Erythroblast (primary cell): ENCODE measurements around the gene TNPO2.
A peak's percentile ranks its signal among the peaks of the same experiment; 100 is the strongest.
"Not testable (repeated sequence)": the region's sequence is repeated elsewhere in the genome, so short reads cannot be mapped to it uniquely, and the experiment has no call there.

Experiments
- DNase-seq, 2 experiments: peaks; one replicate each; lab custom pipeline; 2025; lab: John Stamatoyannopoulos, UW
- GATA1 ChIP-seq: IDR thresholded peaks from 2 replicates; pipeline ENCODE4 v1.6.1; 2011; ENCODE audit warnings: low read depth, mild to moderate bottlenecking, control low read depth, low read length, moderate library complexity
- POLR2A ChIP-seq: IDR thresholded peaks from 2 replicates; pipeline ENCODE4 v1.6.1; 2011; ENCODE audit warnings: mild to moderate bottlenecking, low read length

Gene TNPO2

GRCh38 chr19:12689012-12689411 lies 34.7 kb downstream of the TNPO2 start:
- TF ChIP-seq POLR2A = no peak
- TF ChIP-seq GATA1 = no peak
- no peak for DNase-seq

GRCh38 chr19:12687496-12688196 lies 36.1 kb downstream of the TNPO2 start, which contains the start of gene GNG14:
Gene GNG14, plus strand, starts transcription at chr19:12687998. Its CDS starts 51 bp downstream, at chr19:12688049.
- DNase-seq = no peak
- TF ChIP-seq POLR2A (no peak), GATA1 (no peak)

DNA sequence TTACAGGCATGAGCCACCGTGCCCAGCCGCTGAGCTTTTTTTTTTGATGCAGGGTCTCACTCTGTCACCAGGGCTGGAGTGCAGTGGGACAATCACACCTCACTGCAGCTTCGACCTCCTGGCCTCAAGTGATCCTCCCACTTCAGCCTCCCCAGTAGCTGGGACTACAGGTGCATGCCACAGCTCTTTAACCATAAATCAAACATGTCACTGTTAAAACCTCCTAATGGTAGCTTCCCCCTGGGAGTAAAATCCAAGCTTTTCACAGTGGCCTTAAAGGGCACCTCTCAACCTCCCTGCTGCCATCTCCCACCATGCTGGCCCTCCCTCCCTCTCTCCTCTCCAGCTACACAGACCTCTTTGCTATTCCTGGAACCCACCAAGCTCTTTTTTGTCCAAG lies 37.9 kb downstream of the TNPO2 start:
- TF ChIP-seq POLR2A = no peak
- no peak for TF ChIP-seq GATA1

GRCh38 chr19:12681074-12681987 lies 42.4 kb downstream of the TNPO2 start, which contains the start of gene DHPS:
Gene DHPS, minus strand, starts transcription at chr19:12681880. Its CDS starts 114 bp downstream, at chr19:12681766.
- DNase-seq = peak; percentile 97 to 99
- TF ChIP-seq GATA1 = no peak
- peak; percentile 69 for TF ChIP-seq POLR2A

More for the DNA sequence above, 37.9 kb downstream of the TNPO2 start:
- DNase-seq = no peak

GRCh38 chr19:12680034-12680433 lies 43.7 kb downstream of the TNPO2 start:
- TF ChIP-seq POLR2A (no peak), GATA1 (no peak)
- DNase-seq = no peak

- DNase-seq = not testable (repeated sequence)
Observed at GRCh38 chr19:12678039-12678438, 45.7 kb downstream of the TNPO2 start.

GRCh38 chr19:12676928-12677327 lies 46.8 kb downstream of the TNPO2 start:
- DNase-seq = no peak
- TF ChIP-seq POLR2A = no peak
- no peak for TF ChIP-seq GATA1

DNA sequence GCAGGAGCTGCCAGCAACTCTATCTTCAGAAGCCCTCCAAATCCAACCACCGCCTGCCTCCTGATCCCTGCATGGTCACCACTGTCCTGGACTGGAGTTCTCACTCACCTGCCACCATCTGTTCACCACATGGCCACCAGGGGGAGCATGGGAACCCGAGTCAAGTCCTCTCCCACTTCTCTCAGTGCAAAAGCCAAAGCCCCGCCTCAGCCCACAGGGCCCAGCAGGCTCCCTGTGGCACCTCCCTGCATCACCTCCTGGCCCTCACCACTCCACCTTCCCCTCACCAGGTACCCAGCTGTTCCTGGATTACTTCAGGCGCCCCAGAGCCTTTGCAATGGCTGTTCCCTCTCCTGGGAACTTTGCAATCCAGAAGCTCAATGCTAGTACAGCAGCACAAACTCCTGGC lies 47.3 kb downstream of the TNPO2 start:
- TF ChIP-seq POLR2A = peak; percentile 26
- no peak for TF ChIP-seq GATA1
- DNase-seq = peak; percentile 81 to 90

DNA sequence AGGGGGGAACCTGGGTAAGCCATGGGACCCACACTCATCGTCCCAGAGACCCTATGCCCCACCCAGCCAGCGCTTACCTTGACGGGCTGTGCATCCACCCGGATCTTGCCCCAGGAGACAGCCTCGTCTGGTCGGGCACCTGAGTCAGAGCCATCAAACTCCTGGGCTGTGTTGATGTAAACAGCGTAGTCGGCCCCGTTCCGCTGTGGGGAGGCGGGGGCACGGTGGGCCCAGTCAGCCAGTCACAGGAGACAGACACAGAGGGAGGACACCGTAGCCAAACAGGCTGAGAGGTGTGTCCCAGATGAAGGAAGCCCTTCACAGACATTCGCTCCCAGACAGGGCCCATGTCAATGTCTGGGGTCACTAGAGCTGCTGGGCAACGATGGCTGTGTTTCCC lies 47.8 kb downstream of the TNPO2 start:
- TF ChIP-seq POLR2A = no peak
- TF ChIP-seq GATA1 = no peak
- DNase-seq = no peak

DNA sequence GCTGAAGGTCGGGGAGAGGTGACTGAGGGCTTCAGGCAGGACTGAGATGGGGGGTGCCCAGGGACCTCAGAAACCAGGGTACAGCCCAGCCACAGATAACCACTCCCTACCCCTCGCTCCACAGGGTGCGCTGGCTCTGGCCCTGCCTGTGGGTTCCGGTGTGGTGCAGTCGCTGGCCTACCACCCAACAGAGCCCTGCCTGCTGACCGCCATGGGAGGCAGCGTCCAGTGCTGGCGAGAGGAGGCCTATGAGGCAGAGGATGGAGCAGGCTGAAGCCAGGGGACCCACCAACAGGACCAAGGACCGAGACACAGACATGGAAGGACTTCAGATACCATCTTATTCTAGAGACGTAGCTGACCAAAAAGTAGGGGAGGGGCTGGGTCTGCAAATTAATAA lies 48.3 kb downstream of the TNPO2 start:
- TF ChIP-seq POLR2A (no peak), GATA1 (no peak)
- no peak for DNase-seq

DNA sequence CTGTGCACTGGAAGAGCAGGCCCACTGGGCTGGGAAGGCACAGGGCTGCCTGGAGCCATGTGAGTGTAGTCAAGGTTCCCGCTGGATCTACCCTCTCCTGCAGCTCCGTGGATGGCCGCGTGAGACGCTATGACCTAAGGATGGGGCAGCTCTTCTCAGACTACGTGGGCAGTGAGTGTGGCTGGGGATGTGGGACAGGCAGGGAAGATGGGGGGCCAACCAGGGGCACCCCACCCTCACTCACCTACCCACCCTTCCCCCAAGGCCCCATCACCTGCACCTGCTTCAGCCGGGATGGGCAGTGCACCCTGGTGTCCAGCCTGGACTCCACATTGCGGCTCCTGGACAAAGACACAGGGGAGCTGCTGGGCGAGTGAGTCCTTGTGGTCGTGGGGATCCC lies 51.0 kb downstream of the TNPO2 start:
- TF ChIP-seq GATA1 = no peak
- TF ChIP-seq POLR2A = no peak
- DNase-seq = no peak

DNA sequence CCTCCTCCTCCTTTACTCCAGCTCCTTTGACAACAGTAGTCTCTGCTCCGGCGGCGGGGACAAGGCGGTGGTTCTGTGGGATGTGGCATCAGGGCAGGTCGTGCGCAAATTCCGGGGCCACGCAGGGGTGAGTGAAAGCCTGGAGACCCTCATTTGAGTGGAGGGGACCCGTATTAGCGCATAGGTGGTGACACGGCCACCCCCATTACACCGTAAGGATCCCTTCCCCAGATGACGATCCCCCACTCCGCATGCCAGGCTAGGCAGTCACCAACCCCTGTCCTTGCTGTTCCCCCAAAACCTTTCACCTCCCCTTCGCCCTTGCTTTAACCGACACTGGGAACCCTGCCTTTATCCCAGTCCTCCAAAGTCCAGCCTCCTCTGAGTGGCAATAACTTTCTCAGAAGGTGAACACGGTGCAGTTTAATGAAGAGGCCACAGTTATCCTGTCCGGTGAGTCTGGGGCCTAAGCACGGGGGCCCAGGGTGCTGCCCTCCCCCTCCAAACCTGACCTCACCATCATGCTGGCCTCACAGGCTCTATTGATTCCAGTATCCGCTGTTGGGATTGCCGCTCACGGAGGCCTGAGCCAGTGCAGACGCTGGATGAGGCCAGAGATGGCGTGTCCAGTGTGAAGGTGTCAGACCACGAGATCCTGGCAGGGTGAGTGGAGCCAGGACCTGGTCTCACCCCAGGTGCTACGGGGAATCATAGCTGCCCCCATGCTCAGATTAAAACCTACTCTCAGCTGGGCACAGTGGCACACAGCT lies 53.4 kb downstream of the TNPO2 start:
- no peak for DNase-seq
- TF ChIP-seq POLR2A (no peak), GATA1 (no peak)

DNA sequence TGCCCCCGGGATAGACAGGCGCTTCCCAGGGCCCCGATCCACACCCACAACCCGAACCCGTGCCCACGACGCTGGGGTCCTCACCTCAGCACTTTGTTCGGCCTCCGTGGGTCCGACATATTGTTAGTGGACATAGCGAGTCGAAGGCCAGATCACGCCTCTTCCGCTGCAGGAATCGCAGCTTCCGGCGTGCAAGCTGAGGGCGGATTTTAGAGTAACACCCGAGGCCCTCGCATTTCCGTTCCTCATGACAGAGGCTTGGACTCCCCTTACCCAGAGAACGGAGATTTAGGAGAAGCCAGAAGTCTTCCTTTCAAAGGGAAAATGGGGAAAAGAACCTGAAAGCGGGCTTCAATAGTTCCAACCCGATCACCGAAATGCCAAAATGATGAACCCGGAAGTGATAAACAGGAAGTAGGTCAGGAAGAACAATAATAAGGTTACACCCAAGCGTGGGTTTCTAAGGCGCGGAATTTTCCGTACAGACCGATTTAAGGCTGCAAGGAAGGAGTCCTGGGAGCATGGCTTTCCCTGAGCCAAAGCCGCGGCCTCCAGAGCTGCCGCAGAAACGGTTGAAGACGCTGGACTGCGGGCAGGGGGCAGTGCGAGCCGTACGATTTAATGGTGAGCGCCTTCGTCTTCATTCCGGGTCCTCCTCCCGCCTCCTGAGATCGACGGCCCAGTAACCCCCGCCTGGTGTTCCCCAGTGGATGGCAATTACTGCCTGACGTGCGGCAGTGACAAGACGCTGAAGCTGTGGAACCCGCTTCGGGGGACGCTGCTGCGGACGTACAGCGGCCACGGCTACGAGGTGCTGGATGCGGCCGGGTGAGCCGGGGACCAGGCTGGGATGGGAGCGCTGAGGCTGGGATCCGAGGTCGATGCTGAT lies 54.2 kb downstream of the TNPO2 start:
- TF ChIP-seq GATA1 (no peak), POLR2A (peak; percentile 60)

More for the DNA sequence above, 54.2 kb downstream of the TNPO2 start:
- DNase-seq = peak; percentile 92 to 93
